Naive thymus-derived CD8-positive, alpha-beta T cell (primary cell): ENCODE data around the gene RPS27. TPM values are rescaled to one million over a fixed set of nuclear protein-coding genes. Genes with fewer than 3 reads are reported as not detected.
A peak's percentile ranks its signal among the peaks of the same experiment; 100 is the strongest.
"Not testable (repeated sequence)": the region's sequence is repeated elsewhere in the genome, so short reads cannot be mapped to it uniquely, and the experiment has no call there.

Experiments
- ATAC-seq, 2 donors: fragments of 150-1000 bp; cut with Tn5 transposase in 1 of 2; sonication (Bioruptor Pico), chemical (Tn5 transposase) in 1 of 2; 1 replicate in 1 of 2; 2 replicates in 1 of 2; pipeline ENCODE4 v1.10.0; 2021; ENCODE audit warnings: mild to moderate bottlenecking in 2 of 2, moderate library complexity in 2 of 2
- POLR2A ChIA-PET: fragments of 350-600 bp; sonication (Branson Sonifier 250); formaldehyde crosslinking; loops from one replicate; lab custom pipeline; 2021; ENCODE audit warnings: antibody characterized with exemption; lab: Charles Lee
- DNase-seq, 10 donors: peaks; one replicate each; pipeline versions ENCODE4 v3.0.0 to v3.0.0-alpha.2; 2020 to 2022
- H3K27ac Mint-ChIP-seq, 10 donors: one replicate each; pipeline ENCODE4 v1.8.0; 2020 to 2022; ENCODE audit warnings: mild to moderate bottlenecking in 10 of 10, mixed read lengths in 10 of 10, moderate library complexity in 4 of 10, inconsistent platforms in 1 of 10
- H3K27me3 Mint-ChIP-seq, 5 donors: one replicate each; pipeline ENCODE4 v1.8.0; 2021 to 2022; ENCODE audit warnings: mixed read lengths in 5 of 5
- H3K36me3 Mint-ChIP-seq, 3 donors: one replicate each; pipeline ENCODE4 v1.8.0; 2020 to 2022; ENCODE audit warnings: mixed read lengths in 3 of 3, mild to moderate bottlenecking in 2 of 3, inconsistent platforms in 1 of 3
- H3K4me1 Mint-ChIP-seq, 4 donors: one replicate each; pipeline ENCODE4 v1.8.0; 2021 to 2022; ENCODE audit warnings: mixed read lengths in 4 of 4
- H3K4me3 Mint-ChIP-seq, 10 donors: one replicate each; pipeline ENCODE4 v1.8.0; 2020 to 2022; ENCODE audit warnings: mild to moderate bottlenecking in 10 of 10, mixed read lengths in 10 of 10, moderate library complexity in 6 of 10, inconsistent platforms in 1 of 10
- H3K9me3 Mint-ChIP-seq, 9 donors: one replicate each; pipeline ENCODE4 v1.8.0; 2020 to 2022; ENCODE audit warnings: mixed read lengths in 9 of 9, mild to moderate bottlenecking in 3 of 9, inconsistent platforms in 1 of 9, moderate library complexity in 1 of 9
- polyA plus RNA-seq, 3 donors: library from polyadenylated mRNA; unstranded; fragments of 300-500 nt; fragmentation: Illumina TruSeq; gene quantifications; one replicate each; pipeline ENCODE4 v1.2.3, GENCODE V29; 2021
- total RNA-seq, 8 experiments: library from RNA in 2 of 8; stranded (reverse) in 2 of 8; gene quantifications; one replicate each; pipeline ENCODE4 v1.2.3 and lab custom pipeline; 2021 to 2026

RPS27 gene
- total and polyA plus RNA-seq, 5 experiments from 2014 or later, result 5,101 to 26,660 (median 23,491) TPM

DNA sequence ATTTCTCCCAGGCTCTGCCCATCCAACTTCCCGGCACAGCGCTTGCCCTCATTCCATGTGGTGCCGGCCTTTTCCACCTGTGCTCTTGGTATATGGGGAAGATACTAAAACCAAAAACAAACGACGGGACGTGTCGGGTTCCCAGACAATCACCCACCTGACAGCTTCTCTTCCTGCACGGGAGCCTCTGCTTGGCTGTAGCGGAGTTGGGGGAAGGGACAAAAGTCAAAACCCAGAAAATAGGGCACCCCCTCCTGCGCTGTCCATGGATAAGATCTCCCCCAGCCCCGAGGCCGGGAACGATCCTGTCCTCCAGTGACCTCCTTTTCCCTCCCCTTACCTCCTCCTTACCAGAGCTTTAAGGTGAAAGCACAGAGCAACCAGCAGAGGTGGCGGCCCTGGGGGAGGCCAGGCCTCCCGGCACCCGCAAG lies 13.7 kb upstream of the RPS27 start:
- H3K4me1 Mint-ChIP-seq, result peaks cover 11 to 44% (median 41%) of the 10 kb centered on the region in 4 donors
- ATAC-seq (no peak), DNase-seq (no peak)
- H3K36me3 Mint-ChIP-seq, result peaks cover 0 to 34% (median 0%) of the 10 kb centered on the region in 3 donors
- peak overlapping the region; percentile 87 to 99 (median 96) for H3K27ac Mint-ChIP-seq
- peak overlapping the region; percentile 91 to 99 (median 96) for H3K4me3 Mint-ChIP-seq
- POLR2A ChIA-PET, result interaction anchor here (0.5 to 5.6 kb wide), 18 partner anchors 10 to 739 kb away, joined by 3 to 143 read pairs (median 6); partner anchors contain the start of genes CHTOP, CREB3L4, CRTC2 and DENND4B
- no peaks in the 10 kb centered on the region for H3K9me3 Mint-ChIP-seq
- no peaks in the 10 kb centered on the region for H3K27me3 Mint-ChIP-seq

DNA sequence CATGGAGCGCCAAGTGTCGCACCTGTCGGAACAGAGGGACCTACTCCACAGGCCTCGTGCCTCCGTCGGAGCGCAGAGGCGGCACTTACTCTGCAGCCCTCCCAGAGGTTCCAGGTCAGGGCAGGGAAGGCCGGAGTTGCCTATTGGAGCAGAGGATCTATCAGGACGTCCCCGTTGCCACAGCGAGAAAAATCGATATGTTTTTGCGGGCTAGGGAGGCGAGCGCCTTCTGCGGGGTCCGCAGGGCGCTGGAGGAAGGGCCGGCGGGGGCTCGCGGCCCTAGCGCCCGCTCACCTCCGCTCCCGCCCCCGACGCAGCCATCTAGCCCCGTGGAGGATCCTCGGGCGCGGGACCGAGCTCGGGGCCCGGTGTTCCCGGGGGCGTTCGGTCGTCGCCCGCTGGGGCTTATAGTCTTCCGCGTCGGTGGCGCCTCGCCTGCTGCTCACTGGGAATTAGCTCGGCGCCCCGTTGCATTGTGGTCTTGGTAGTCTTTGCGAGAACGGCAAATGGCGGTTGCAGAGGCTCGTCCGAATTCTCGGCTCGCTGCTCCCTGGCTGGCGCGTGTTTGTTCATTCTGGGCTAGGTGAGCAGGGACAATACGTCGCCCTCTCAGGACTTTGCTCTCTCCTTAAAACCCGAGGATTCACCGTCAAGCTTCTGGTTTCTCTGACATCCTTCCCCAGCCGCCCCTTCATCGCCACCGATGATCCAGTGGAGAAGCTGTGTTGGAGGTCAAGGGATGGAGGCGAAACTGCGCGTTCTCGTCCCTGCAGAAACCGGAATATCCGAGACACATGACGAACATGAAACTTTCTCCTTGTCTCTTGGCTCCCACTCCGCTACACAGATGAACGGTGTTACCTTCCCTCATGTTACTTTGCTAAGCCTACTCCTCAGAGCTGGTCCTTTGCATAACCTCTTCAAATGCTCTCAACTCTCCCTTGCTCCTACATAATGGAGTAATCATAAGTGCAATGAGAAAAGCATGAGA lies 13.0 kb upstream of the RPS27 start, which contains the start of gene JTB:
Gene JTB, minus strand, starts transcription at position 425 of the 991 bp plus-strand sequence. Its CDS starts 422 bp downstream, at position 3.
- Mint-ChIP-seq H3K27ac (peak within 1 kb of the TSS; percentile 87 to 99 (median 96)), H3K27me3 (no peaks in the 10 kb centered on the region), H3K4me1 (peaks cover 11 to 42% (median 37%) of the 10 kb centered on the region in 4 donors), H3K36me3 (peaks cover 0 to 34% (median 0%) of the 10 kb centered on the region in 3 donors), H3K9me3 (no peaks in the 10 kb centered on the region), H3K4me3 (peak within 1 kb of the TSS; percentile 91 to 99 (median 97))
- DNase-seq (peak; percentile 73 to 92 (median 78)), ATAC-seq (peak; percentile 96)
- POLR2A ChIA-PET, result interaction anchor here (0.7 to 5.6 kb wide), 19 partner anchors 9 to 343 kb away, joined by 3 to 143 read pairs (median 5); partner anchors contain the start of genes CHTOP, CREB3L4, CRTC2 and DENND4B

DNA sequence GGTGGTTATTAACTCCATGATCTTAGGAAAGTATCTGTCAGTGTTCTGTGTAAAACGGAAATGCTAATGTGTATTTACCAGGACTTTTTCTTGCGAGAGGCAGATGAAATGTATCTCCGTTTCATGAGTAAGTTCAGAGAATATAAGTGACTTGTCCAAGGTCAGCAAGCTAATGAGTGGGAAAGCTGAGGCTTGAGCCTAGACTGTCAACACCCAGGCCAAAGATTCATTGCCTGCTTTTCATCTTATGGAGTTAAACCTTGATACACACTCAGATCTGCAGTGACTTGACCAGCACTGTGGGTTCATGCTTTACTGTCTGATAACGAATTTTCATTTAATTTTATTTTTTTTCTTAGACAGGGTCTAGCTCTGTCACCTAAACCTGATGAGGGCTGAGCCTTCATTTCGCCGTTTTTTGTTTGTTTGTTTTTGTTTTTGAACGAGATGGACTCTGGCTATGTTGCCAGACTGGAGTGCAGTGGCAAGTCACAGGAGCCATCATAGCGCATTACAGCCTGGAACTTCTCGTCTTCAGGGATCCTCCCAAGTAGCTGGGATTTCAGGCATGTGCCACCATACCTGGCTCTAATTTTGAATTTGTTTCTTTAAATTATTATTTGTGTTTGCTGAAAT lies 12.2 kb upstream of the RPS27 start:
- H3K9me3 Mint-ChIP-seq, result no peaks in the 10 kb centered on the region
- H3K4me1 Mint-ChIP-seq, result peaks cover 11 to 42% (median 37%) of the 10 kb centered on the region in 4 donors
- POLR2A ChIA-PET, result interaction anchor here (1.0 to 5.6 kb wide), 12 partner anchors 8 to 344 kb away, joined by 3 to 143 read pairs (median 19); partner anchors contain the start of genes CHTOP, CREB3L4, CRTC2 and DENND4B

GRCh38 chr1:153979091-153979490 lies 11.5 kb upstream of the RPS27 start:
- peaks cover 11 to 42% (median 36%) of the 10 kb centered on the region in 4 donors for H3K4me1 Mint-ChIP-seq
- not testable (repeated sequence) for DNase-seq, H3K9me3 Mint-ChIP-seq, H3K27me3 Mint-ChIP-seq, ATAC-seq
- peak overlapping the region; percentile 65 to 98 (median 94) for H3K4me3 Mint-ChIP-seq
- POLR2A ChIA-PET, result interaction anchor here (0.5 to 5.6 kb wide), 5 partner anchors 12 to 252 kb away, joined by 3 to 143 read pairs (median 32); partner anchors contain the start of genes CREB3L4, GATAD2B, RPS27 and SLC39A1
- H3K27ac Mint-ChIP-seq, result peak overlapping the region in 3 of 10 donors; percentile 91 to 95 (median 92)
- H3K36me3 Mint-ChIP-seq, result peaks cover 0 to 25% (median 0%) of the 10 kb centered on the region in 3 donors

More for the DNA sequence above, 12.2 kb upstream of the RPS27 start:
- ATAC-seq (no peak), DNase-seq (no peak)
- H3K36me3 Mint-ChIP-seq, result peaks cover 0 to 32% (median 0%) of the 10 kb centered on the region in 3 donors
- H3K27me3 Mint-ChIP-seq, result no peaks in the 10 kb centered on the region
- H3K27ac Mint-ChIP-seq, result peak overlapping the region in 9 of 10 donors; percentile 91 to 98 (median 95)
- H3K4me3 Mint-ChIP-seq, result peak overlapping the region; percentile 91 to 98 (median 97)

DNA sequence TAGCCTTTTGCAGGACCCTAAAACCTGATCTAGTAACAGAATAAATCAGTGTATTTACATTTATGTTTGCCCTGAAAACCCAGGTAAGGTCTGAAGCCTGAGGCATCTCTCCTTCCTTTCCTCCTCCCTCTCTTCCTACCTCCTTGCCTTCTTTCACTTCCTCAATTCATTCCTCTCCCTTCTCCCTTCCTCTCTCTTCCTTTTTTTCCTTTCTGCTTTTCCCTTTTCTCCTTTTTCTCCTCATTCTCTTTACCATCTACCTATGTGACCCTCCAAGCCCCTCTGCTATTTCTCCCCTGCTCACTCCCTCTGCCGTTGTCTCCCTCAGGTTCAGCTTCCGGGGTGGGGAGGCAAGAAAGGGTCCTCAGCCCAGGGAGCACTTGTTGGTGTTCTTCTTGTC lies 8.8 kb upstream of the RPS27 start:
- not testable (repeated sequence) for H3K4me3 Mint-ChIP-seq, H3K27ac Mint-ChIP-seq, H3K27me3 Mint-ChIP-seq, H3K36me3 Mint-ChIP-seq, H3K9me3 Mint-ChIP-seq, DNase-seq, ATAC-seq
- POLR2A ChIA-PET, result interaction anchor here (0.9 to 1.2 kb wide), 2 partner anchors 9 to 35 kb away, joined by 3 read pairs; partner anchors contain the start of genes DENND4B and RPS27
- peaks cover 20 to 40% (median 37%) of the 10 kb centered on the region in 4 donors for H3K4me1 Mint-ChIP-seq

DNA sequence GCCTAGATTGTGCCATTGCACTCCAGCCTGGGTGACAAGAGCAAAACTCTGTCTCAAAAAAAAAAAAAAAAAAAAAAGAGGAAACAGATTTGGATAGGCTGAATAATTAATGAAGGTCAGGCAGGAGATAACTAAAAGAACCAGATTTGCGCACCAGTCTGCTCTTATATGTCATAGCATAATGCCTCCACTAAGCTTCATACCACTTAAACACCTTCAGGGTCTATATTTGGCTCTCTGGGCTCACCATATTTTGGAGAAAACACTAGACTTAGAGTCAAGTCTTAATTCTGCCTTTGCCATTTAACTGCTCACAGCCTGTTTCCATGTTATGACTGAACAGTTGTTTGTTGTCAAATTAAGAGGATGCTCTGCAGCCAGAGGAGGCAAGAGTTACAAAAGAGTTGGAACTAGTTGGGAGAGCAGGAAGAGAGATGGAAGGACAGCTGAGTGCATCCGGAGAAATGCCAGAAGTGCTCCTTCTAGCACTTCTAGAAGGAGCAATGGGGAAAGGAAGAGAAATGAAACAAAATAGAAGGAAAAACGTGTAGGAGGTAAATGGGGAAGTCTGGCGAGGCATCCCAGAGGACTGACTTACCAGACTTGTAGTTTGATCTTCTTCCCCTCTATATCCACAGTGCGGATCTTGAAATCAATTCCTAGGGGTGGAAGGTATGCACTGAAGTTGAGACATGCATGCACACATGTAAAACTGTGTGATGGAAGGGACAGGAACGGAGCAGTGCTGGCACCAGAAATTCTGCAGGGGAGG lies 6.3 kb upstream of the RPS27 start:
- H3K27me3 Mint-ChIP-seq, result peaks cover 0 to 1% (median 0%) of the 10 kb centered on the region in 5 donors
- no peaks in the 10 kb centered on the region for H3K9me3 Mint-ChIP-seq
- H3K4me3 Mint-ChIP-seq, result peak overlapping the region in 3 of 10 donors; percentile 22 to 42 (median 24)
- ATAC-seq, result no peak
- H3K27ac Mint-ChIP-seq, result peak overlapping the region in 6 of 10 donors; percentile 9 to 60 (median 32)
- POLR2A ChIA-PET, result interaction anchor here (0.7 to 6.1 kb wide), 4 partner anchors 9 to 229 kb away, joined by 3 to 40 read pairs (median 10); partner anchors contain the start of gene DENND4B
- no peaks in the 10 kb centered on the region for H3K36me3 Mint-ChIP-seq
- H3K4me1 Mint-ChIP-seq, result peaks cover 19 to 31% (median 24%) of the 10 kb centered on the region in 4 donors
- no peak for DNase-seq

DNA sequence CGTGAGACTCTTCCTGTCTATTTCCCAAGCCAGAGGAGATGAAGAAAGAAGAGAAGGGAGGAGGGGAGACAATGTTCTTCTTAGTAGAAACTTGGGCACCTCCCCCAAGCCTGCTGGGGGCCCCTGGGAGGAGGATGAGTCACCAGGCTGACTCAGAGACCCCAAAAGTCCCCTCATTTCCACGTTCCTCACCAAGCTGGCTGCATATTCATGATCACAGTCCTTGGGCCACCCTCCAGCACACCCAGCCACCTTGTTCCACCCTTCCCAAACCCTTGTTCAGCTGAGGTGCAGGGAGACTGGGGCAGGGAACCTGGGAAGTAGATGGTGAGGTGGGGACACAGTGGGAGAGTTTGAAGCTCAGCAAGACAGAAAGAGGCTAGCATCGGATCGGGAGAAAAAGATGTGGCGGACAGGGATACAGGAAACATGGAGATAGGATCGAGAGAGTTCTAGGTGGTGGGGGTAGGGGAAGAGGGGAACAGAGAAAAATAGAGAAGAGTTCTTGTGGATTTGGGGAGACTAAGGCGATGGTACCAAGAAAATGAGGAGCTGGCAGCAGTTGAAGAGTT lies 5.1 kb upstream of the RPS27 start:
- Mint-ChIP-seq H3K27me3 (peaks cover 0 to 1% (median 0%) of the 10 kb centered on the region in 5 donors), H3K36me3 (no peaks in the 10 kb centered on the region), H3K27ac (peak overlapping the region in 9 of 10 donors; percentile 1 to 90 (median 70)), H3K9me3 (no peaks in the 10 kb centered on the region), H3K4me1 (peaks cover 22 to 37% (median 31%) of the 10 kb centered on the region in 4 donors), H3K4me3 (peak overlapping the region; percentile 62 to 90 (median 74))
- POLR2A ChIA-PET, result interaction anchor here (0.9 to 6.1 kb wide), 8 partner anchors 8 to 313 kb away, joined by 3 to 40 read pairs (median 6); partner anchors contain the start of genes CRTC2, DENND4B and JTB
- DNase-seq, result peak in 2 of 10 donors; percentile 26 to 43
- ATAC-seq, result peak in 1 of 2 donors; percentile 20

- POLR2A ChIA-PET, result interaction anchor here (0.9 to 6.1 kb wide), 17 partner anchors 9 to 351 kb away, joined by 3 to 40 read pairs (median 6); partner anchors contain the start of genes CREB3L4, CRTC2, DENND4B and GATAD2B
- H3K9me3 Mint-ChIP-seq, result no peaks in the 10 kb centered on the region
- H3K36me3 Mint-ChIP-seq, result peaks cover 0 to 7% (median 2%) of the 10 kb centered on the region in 3 donors
- peaks cover 0 to 4% (median 0%) of the 10 kb centered on the region in 5 donors for H3K27me3 Mint-ChIP-seq
- H3K4me3 Mint-ChIP-seq, result peak within 1 kb of the TSS; percentile 72 to 90 (median 84)
- DNase-seq (peak in 2 of 10 donors; percentile 20 to 36), ATAC-seq (peak in 1 of 2 donors; percentile 7)
- H3K4me1 Mint-ChIP-seq, result peaks cover 26 to 43% (median 36%) of the 10 kb centered on the region in 4 donors
- H3K27ac Mint-ChIP-seq, result peak within 1 kb of the TSS; percentile 81 to 94 (median 92)
These were observed 4.4 kb upstream of the RPS27 start, which contains the start of gene RAB13 for GRCh38 chr1:153985941-153986761. RAB13 (minus strand) TSS chr1:153986339; CDS start chr1:153986236, 103 bp downstream.

GRCh38 chr1:153987621-153988020 lies 2.9 kb upstream of the RPS27 start:
- Mint-ChIP-seq H3K4me1 (peaks cover 35 to 58% (median 49%) of the 10 kb centered on the region in 4 donors), H3K4me3 (peak overlapping the region in 1 of 10 donors; percentile 74), H3K27me3 (peaks cover 0 to 4% (median 0%) of the 10 kb centered on the region in 5 donors), H3K36me3 (peaks cover 9 to 22% (median 16%) of the 10 kb centered on the region in 3 donors), H3K9me3 (no peaks in the 10 kb centered on the region), H3K27ac (peak overlapping the region in 6 of 10 donors; percentile 84 to 94 (median 92))
- DNase-seq, result no peak
- ATAC-seq, result no peak
- POLR2A ChIA-PET, result interaction anchor here (0.7 to 6.1 kb wide), 10 partner anchors 10 to 353 kb away, joined by 3 to 40 read pairs (median 8); partner anchors contain the start of genes CREB3L4, DENND4B, GATAD2B and JTB
